Activated CD8-positive, alpha-beta T cell treated with anti-CD3 and anti-CD28 coated beads for 36 hours (primary cell): ENCODE data around the gene IFNL2. TPM values are rescaled to one million over a fixed set of nuclear protein-coding genes. Genes with fewer than 3 reads are reported as not detected.

Experiments used
- ATAC-seq: fragments of 200-7000 bp; cut with Tn5 transposase; one replicate; pipeline ENCODE4 v1.10.0; 2021; ENCODE audit warnings: mild to moderate bottlenecking, moderate library complexity
- CTCF ChIA-PET: fragments of 350-600 bp; sonication (Branson Sonifier 250); formaldehyde crosslinking; loops from one replicate; lab custom pipeline; 2021; ENCODE audit warnings: antibody characterized with exemption; lab: Charles Lee
- POLR2A ChIA-PET: fragments of 350-600 bp; sonication (Branson Sonifier 250); formaldehyde crosslinking; loops from one replicate; lab custom pipeline; 2021; ENCODE audit warnings: antibody characterized with exemption; lab: Charles Lee
- DNase-seq: peaks from one replicate; pipeline ENCODE4 v3.0.0-alpha.2; 2020
- H3K27ac Mint-ChIP-seq: one replicate; pipeline ENCODE4 v1.8.0; 2021; ENCODE audit warnings: mild to moderate bottlenecking, mixed read lengths
- H3K27me3 Mint-ChIP-seq: one replicate; pipeline ENCODE4 v1.8.0; 2021; ENCODE audit warnings: mixed read lengths
- H3K36me3 Mint-ChIP-seq: one replicate; pipeline ENCODE4 v1.8.0; 2021; ENCODE audit warnings: low read depth, mixed read lengths
- H3K4me1 Mint-ChIP-seq: one replicate; pipeline ENCODE4 v1.8.0; 2021; ENCODE audit warnings: low read depth, mixed read lengths
- H3K4me3 Mint-ChIP-seq: one replicate; pipeline ENCODE4 v1.8.0; 2021; ENCODE audit warnings: mild to moderate bottlenecking, moderate library complexity, mixed read lengths
- H3K9me3 Mint-ChIP-seq: one replicate; pipeline ENCODE4 v1.8.0; 2021; ENCODE audit warnings: mixed read lengths
- CTCF ChIP-seq: fragments of 200-600 bp; IDR thresholded peaks from one replicate; pipeline ENCODE4 v1.8.0; 2022; ENCODE audit warnings: antibody characterized with exemption, mild to moderate bottlenecking
- intact Hi-C: fragments of 100-400 bp; cut with micrococcal nuclease; formaldehyde crosslinking; loops from one replicate; pipeline ENCODE4 v1.10.0; 2022
- total RNA-seq, 2 experiments: library from RNA; stranded (reverse); gene quantifications; one replicate each; pipeline ENCODE4 v1.2.3, GENCODE V29; 2021

IFNL2 gene
- total RNA-seq, 2 experiments from 2014 or later = not detected

- no peak overlapping the region for H3K27ac Mint-ChIP-seq
- no peaks in the 10 kb centered on the region for H3K27me3 Mint-ChIP-seq
- no peak for TF ChIP-seq CTCF
- DNase-seq (no peak), ATAC-seq (no peak)
- no peaks in the 10 kb centered on the region for H3K4me1 Mint-ChIP-seq
- POLR2A ChIA-PET = interaction anchor here (1.2 to 1.3 kb wide), 2 partner anchors 13 to 30 kb away, joined by 3 read pairs; no protein-coding TSS in a partner anchor
- CTCF ChIA-PET = no interaction called here
- no peak overlapping the region for H3K4me3 Mint-ChIP-seq
- intact Hi-C loops = no loop called here
- H3K36me3 Mint-ChIP-seq = peaks cover 5% of the 10 kb centered on the region
- H3K9me3 Mint-ChIP-seq = no peaks in the 10 kb centered on the region
Measured at GRCh38 chr19:39304701-39305571, 36.7 kb downstream of the IFNL2 start.

- POLR2A ChIA-PET = interaction anchor here (1.3 kb wide), 1 partner anchor 14 kb away, joined by 3 read pairs; no protein-coding TSS in a partner anchor
- Mint-ChIP-seq H3K27ac (no peak overlapping the region), H3K36me3 (peaks cover 5% of the 10 kb centered on the region), H3K9me3 (no peaks in the 10 kb centered on the region), H3K27me3 (no peaks in the 10 kb centered on the region), H3K4me1 (peaks cover 9% of the 10 kb centered on the region), H3K4me3 (no peak overlapping the region)
- DNase-seq = no peak
- no peak for TF ChIP-seq CTCF
- ATAC-seq = no peak
- intact Hi-C loops = no loop called here
- CTCF ChIA-PET = no interaction called here
Measured at GRCh38 chr19:39306075-39306474, 37.9 kb downstream of the IFNL2 start.

GRCh38 chr19:39307046-39307821 lies 39.0 kb downstream of the IFNL2 start:
- H3K27me3 Mint-ChIP-seq = no peaks in the 10 kb centered on the region
- peaks cover 11% of the 10 kb centered on the region for H3K36me3 Mint-ChIP-seq
- H3K9me3 Mint-ChIP-seq = no peaks in the 10 kb centered on the region
- peaks cover 9% of the 10 kb centered on the region for H3K4me1 Mint-ChIP-seq
- TF ChIP-seq CTCF = no peak
- intact Hi-C loops = no loop called here
- ATAC-seq = no peak
- ChIA-PET POLR2A (no interaction called here), CTCF (no interaction called here)
- no peak for DNase-seq
- H3K27ac Mint-ChIP-seq = no peak overlapping the region
- H3K4me3 Mint-ChIP-seq = no peak overlapping the region

- ChIA-PET CTCF (interaction anchor here (1.1 kb wide), 1 partner anchor 20 kb away, joined by 4 read pairs; no protein-coding TSS in a partner anchor), POLR2A (no interaction called here)
- intact Hi-C loops = no loop called here
- H3K36me3 Mint-ChIP-seq = peaks cover 14% of the 10 kb centered on the region
- no peak overlapping the region for H3K27ac Mint-ChIP-seq
- no peak for DNase-seq
- TF ChIP-seq CTCF = no peak
- H3K9me3 Mint-ChIP-seq = no peaks in the 10 kb centered on the region
- peaks cover 9% of the 10 kb centered on the region for H3K4me1 Mint-ChIP-seq
- no peak for ATAC-seq
- no peak overlapping the region for H3K4me3 Mint-ChIP-seq
- no peaks in the 10 kb centered on the region for H3K27me3 Mint-ChIP-seq
Measured at GRCh38 chr19:39307822-39308530, 39.8 kb downstream of the IFNL2 start.
